ENCODE measurements around the gene KDM4C. TPM values are rescaled to one million over a fixed set of nuclear protein-coding genes. Genes with fewer than 3 reads are reported as not detected.

KDM4C gene
- total RNA-seq, 1 donor from 2014 or later: 11.1 TPM

DNA sequence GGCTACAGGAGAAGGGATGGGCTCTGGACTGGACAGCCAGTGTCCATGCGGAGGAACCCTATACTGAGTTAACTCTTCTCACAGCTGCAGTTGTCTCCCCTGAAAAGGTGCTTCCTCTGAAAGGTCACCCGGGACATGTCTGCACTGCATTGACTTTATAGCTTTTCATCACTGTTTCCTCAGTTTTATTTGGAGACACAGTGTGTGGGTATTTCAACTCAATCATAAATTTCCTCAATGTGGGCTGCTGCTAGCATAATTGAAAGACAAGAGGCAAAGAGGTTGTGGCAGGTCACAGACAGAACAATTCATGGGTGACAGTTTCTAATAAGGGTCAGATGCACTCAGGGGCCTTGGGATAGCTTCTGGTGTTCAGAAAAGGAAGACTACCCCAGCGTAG is 336.8 kb downstream of the KDM4C start:
- H3K4me3 Mint-ChIP-seq: no peak overlapping the region
- Histone ChIP-seq H3K27me3 (no peaks in the 10 kb centered on the region), H2AFZ (replicated peaks) (no peak overlapping the region), H3K9me3 (ENCODE audit: low read depth) (no peaks in the 10 kb centered on the region), H3K36me3 (no peaks in the 10 kb centered on the region), H3K4me1 (peaks cover 4% of the 10 kb centered on the region), H4K20me1 (ENCODE audit: low read depth) (peaks cover under 1% of the 10 kb centered on the region), H3K79me2 (ENCODE audit: low read depth) (no peaks in the 10 kb centered on the region), H3F3A (ENCODE audit: low read depth) (no peaks in the 10 kb centered on the region), H3K27ac (no peak overlapping the region), H3K9ac (no peak overlapping the region), H3K4me2 (no peak overlapping the region), H3K4me3 (no peak overlapping the region)
- H3K4me1 Mint-ChIP-seq: peaks cover 14% of the 10 kb centered on the region
- no peaks in the 10 kb centered on the region for H3K36me3 Mint-ChIP-seq
- TF ChIP-seq CTCF (IDR thresholded peaks at IDR 0.05): no peak
- no peak for TF ChIP-seq EZH2 (IDR thresholded peaks at IDR 0.05)
- TF ChIP-seq EZH2phosphoT487 (IDR thresholded peaks at IDR 0.05): no peak
- no peak overlapping the region for H3K27ac Mint-ChIP-seq
- no peak for DNase-seq (ENCODE audit: low spot score)
- no peaks in the 10 kb centered on the region for H3K9me3 Mint-ChIP-seq
- peaks cover 2% of the 10 kb centered on the region for H3K27me3 Mint-ChIP-seq (ENCODE audit: insufficient read depth, low read depth)

DNA sequence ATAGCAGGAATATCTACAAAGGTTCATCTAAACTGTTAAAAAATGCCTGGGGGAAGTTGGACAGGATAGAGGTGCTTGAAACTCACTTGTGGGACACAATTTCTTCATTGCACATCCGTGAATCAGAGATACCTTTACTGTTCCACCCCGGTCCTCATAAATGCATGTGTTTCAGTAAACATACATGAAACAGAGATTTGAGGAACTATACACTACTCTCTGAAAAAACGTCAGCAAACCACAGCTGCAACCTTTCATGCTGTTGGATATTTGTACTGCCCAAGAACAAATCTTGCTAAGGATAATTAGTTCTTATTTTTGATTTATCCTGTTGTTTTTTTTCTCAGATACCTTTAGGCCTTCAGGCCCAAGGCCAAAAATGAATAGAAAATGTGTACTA is 337.3 kb downstream of the KDM4C start:
- Histone ChIP-seq H2AFZ (replicated peaks) (no peak overlapping the region), H3K79me2 (ENCODE audit: low read depth) (no peaks in the 10 kb centered on the region), H3K27ac (no peak overlapping the region), H3K9me3 (ENCODE audit: low read depth) (no peaks in the 10 kb centered on the region), H3K27me3 (no peaks in the 10 kb centered on the region), H3K4me3 (no peak overlapping the region), H3K36me3 (no peaks in the 10 kb centered on the region), H3F3A (ENCODE audit: low read depth) (no peaks in the 10 kb centered on the region), H3K9ac (no peak overlapping the region), H4K20me1 (ENCODE audit: low read depth) (no peaks in the 10 kb centered on the region), H3K4me2 (no peak overlapping the region), H3K4me1 (no peaks in the 10 kb centered on the region)
- H3K4me1 Mint-ChIP-seq: peaks cover 9% of the 10 kb centered on the region
- H3K9me3 Mint-ChIP-seq: no peaks in the 10 kb centered on the region
- H3K36me3 Mint-ChIP-seq: no peaks in the 10 kb centered on the region
- DNase-seq (ENCODE audit: low spot score): no peak
- H3K27ac Mint-ChIP-seq: no peak overlapping the region
- no peak overlapping the region for H3K4me3 Mint-ChIP-seq
- H3K27me3 Mint-ChIP-seq (ENCODE audit: insufficient read depth, low read depth): peaks cover 2% of the 10 kb centered on the region
- TF ChIP-seq CTCF (IDR thresholded peaks at IDR 0.05) (no peak), EZH2 (IDR thresholded peaks at IDR 0.05) (no peak), EZH2phosphoT487 (IDR thresholded peaks at IDR 0.05) (no peak)

GRCh38 chr9:7097040-7097715 is 339.4 kb downstream of the KDM4C start:
- Mint-ChIP-seq H3K4me3 (no peak overlapping the region), H3K27ac (no peak overlapping the region), H3K27me3 (ENCODE audit: insufficient read depth, low read depth) (no peaks in the 10 kb centered on the region), H3K4me1 (peaks cover 4% of the 10 kb centered on the region), H3K36me3 (no peaks in the 10 kb centered on the region), H3K9me3 (no peaks in the 10 kb centered on the region)
- TF ChIP-seq EZH2 (IDR thresholded peaks at IDR 0.05) (no peak), CTCF (IDR thresholded peaks at IDR 0.05) (no peak), EZH2phosphoT487 (IDR thresholded peaks at IDR 0.05) (no peak)
- DNase-seq (ENCODE audit: low spot score): no peak
- Histone ChIP-seq H3K4me2 (no peak overlapping the region), H4K20me1 (ENCODE audit: low read depth) (no peaks in the 10 kb centered on the region), H3K36me3 (no peaks in the 10 kb centered on the region), H3K27me3 (no peaks in the 10 kb centered on the region), H3K9ac (no peak overlapping the region), H3K79me2 (ENCODE audit: low read depth) (no peaks in the 10 kb centered on the region), H3K4me1 (no peaks in the 10 kb centered on the region), H3F3A (ENCODE audit: low read depth) (no peaks in the 10 kb centered on the region), H3K4me3 (no peak overlapping the region), H2AFZ (replicated peaks) (no peak overlapping the region), H3K27ac (no peak overlapping the region), H3K9me3 (ENCODE audit: low read depth) (no peaks in the 10 kb centered on the region)

All from neural progenitor cell (in vitro differentiated cells).